Epithelial cell of prostate (primary cell): Measurements from ENCODE around the gene SMIM26.
"Not testable (repeated sequence)": the region's sequence is repeated elsewhere in the genome, so short reads cannot be mapped to it uniquely, and the experiment has no call there.

ENCODE experiments used
- DNase-seq: peaks from one replicate; pipeline ENCODE4 v3.0.0-alpha.2; 2011; ENCODE audit warnings: low read depth, low spot score
- H3K27ac ChIP-seq: fragments of 450-650 bp; 2 replicates; pipeline ENCODE4 v1.5.1; 2017; ENCODE audit warnings: mild to moderate bottlenecking

SMIM26 gene, protein sequence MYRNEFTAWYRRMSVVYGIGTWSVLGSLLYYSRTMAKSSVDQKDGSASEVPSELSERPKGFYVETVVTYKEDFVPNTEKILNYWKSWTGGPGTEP

DNA sequence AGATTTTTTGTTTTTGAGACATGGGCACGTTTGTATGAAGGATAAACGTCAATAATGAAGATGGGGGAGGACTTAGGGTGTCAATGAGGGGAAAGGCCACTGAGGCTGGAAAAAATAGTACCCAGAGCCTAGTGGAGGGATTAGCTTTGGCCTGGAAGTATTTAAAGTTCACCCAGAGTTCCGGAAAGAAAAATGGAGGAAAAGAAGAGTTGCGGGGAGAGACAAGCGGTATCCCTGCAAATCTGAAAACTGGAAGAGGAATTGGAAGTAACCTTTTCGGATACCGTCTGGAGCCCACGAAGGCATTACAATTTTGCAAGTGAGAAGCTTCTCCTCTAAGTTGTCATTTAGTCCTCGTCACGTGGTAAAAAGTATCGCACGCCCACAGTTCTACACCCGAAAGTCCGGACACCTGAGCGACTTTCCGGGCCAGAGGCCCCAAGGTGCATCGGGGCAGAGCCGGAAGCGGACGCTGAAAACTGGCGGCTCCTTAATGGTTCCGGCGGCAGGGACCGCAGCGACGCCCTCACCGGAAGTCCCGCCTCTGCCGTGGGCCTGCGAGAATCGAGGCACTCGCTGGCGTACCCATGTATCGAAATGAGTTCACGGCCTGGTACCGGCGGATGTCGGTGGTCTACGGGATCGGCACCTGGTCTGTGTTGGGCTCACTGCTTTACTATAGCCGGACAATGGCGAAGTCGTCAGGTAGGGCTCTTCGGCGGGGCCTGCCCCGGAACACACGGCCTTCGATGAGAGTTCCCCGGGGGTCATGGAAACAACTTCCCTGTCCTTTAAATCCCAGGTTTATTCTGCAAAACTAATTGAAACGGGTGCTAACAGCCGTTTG lies at the start of gene SMIM26:
TSS of gene SMIM26 (plus strand) at position 541 of the 847 bp plus-strand sequence. CDS start at position 588, 47 bp downstream.
- peak; percentile 61 for DNase-seq
- peak within 1 kb of the TSS; percentile 76 for H3K27ac ChIP-seq

DNA sequence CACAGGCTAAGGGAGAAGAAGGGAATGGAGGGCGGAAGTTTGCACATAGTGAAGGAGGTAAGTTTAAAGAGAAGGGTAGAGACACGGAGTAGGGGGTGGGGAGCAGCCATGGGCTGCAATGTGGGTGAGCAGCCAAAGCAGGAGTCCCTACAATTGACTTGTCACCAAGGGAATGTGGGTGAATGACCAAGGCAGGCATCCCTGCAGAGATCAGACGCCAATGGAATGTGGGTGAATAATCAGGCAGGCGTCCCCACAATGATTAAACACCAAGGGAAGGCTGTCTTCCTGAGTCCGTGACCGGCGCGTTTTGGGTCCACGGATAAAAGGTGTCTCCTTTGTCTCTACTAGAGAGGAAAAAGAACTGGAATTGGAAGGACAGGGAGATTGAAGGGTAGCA lies 45.2 kb upstream of the SMIM26 start:
- not testable (repeated sequence) for DNase-seq, H3K27ac ChIP-seq

DNA sequence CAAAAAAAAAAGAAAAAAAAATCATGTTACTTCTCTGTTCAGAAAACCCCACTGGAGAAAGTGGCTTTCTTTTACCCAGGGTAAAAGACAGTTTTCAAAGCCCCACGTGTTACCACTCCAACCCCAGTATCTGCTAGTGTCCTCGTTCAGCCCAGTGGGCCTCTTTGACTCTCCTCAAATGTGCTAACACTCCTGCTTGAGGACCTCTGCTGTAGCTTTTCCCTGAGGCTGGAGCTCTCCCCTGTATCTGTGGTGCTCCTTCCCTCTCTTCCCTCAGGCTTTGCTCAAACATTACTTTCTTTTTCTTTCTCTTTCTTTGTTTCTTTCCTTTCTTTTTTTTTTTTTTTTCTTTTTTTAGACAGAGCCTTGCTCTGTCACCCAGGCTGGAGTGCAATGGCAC lies 44.2 kb upstream of the SMIM26 start:
- no peak for DNase-seq
- H3K27ac ChIP-seq: peak overlapping the region; percentile 74

DNA sequence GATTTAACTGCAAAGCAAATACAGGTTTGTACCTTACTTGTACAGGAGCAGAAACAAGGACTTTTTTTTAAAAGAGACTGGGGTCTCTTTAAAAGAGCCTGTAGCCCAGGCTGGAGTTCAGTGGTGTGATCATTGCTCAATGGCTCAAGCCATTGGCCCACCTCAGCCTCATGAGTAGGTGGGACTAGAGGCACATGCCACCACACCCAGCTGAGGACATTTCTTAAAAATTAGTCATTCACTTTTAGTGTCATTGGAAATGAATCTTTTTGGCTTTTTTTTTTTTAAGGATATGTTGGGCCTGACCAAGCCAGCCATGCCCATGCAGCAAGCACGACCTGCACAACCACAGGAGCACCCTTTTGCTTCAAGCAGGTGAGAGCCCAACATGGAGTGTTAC lies 42.6 kb upstream of the SMIM26 start:
- DNase-seq: no peak
- peak overlapping the region; percentile 74 for H3K27ac ChIP-seq

DNA sequence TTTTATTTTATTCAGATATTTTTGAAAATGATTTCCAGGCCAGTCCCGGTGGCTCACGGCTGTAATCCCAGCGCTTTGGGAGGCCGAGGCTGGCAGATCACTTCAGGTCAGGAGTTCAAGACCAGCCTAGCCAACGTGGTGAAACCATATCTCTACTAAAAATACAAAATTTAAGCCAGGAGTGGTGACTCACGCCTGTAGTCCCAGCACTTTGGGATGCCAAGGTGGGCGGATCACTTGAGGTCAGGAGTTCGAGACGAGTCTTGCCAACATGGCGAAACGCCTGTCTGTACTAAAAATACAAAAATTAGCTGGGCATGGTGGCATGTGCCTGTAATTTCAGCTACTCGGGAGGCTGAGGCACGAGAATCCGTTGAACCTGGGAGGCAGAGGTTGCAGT lies 40.5 kb upstream of the SMIM26 start:
- DNase-seq: not testable (repeated sequence)
- peak overlapping the region; percentile 74 for H3K27ac ChIP-seq

DNA sequence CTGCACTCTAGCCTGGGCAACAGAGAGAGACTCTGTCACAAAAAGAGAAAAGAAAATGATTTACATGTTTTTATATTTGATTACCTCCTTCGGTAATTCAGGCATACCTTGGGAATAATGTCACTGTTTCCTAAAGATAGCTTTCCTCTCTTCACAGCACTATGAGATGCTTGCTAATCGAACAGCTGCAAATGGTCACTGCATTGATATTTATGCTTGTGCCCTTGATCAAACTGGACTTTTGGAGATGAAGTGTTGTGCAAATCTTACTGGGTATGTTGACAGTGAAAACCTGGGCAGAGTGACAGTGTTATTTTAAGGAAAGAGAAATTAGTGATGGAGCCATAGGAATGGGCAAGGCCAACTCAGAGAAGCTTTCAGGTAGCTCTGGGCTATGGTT lies 39.9 kb upstream of the SMIM26 start:
- H3K27ac ChIP-seq: peak overlapping the region; percentile 74
- DNase-seq: no peak

DNA sequence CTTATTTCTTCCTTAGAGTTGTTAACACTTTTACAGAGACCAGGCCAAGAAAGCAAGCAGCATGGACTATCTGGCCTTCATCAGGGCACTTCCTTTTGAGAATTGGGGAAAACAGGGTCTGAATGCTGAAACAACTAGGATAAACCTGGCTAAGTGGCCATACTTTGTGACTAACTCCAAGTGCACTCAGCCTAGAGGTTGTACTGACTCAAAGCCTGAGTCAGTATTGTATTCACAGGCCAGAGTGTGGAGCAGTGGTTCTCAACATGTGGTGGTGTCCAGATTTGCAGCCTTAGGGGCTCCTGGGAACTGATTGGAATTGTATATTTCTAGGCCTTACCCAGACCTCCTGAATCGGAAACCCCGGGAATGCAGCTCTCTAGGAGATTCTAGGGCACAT lies 39.4 kb upstream of the SMIM26 start:
- DNase-seq: no peak
- peak overlapping the region; percentile 74 for H3K27ac ChIP-seq

DNA sequence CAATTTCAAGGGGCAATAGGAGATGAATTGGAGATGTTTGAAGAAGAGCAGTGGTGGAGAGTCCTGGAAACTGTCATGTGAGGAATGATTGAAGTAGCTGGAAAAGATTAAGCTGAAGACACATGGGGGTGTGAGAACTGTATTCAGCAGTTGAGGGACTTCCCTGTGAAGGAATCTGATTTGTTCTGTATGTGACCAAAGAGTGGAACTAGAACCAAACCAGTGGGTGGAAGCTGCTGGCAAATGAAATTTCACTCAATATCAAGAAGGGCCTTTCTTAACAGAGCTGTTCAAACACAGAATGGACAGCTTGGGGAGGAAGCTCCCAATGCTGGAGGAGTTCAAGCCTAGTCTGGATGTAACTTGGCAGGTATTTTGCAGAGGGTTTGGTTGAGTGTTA lies 38.2 kb upstream of the SMIM26 start:
- DNase-seq: no peak
- no peak overlapping the region for H3K27ac ChIP-seq

DNA sequence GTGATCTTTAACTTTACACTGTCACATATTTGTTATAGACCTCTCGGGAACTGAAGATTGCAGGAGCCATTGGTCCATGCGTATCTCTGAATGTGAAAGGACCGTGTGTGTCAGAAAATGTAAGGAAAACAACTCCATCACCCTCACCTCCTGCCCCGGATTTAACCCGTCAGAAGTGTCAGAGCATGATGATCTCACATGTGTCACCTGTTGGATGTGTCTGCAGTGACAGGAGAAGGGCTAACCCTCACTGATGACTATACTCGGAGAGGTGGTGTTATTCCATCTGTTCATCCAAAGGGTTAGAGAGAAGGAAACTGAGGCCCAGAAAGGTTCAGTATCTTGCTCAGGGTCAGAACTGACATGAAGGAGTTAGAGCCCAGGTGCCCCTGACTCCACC lies 34.6 kb upstream of the SMIM26 start:
- no peak overlapping the region for H3K27ac ChIP-seq
- DNase-seq: no peak

DNA sequence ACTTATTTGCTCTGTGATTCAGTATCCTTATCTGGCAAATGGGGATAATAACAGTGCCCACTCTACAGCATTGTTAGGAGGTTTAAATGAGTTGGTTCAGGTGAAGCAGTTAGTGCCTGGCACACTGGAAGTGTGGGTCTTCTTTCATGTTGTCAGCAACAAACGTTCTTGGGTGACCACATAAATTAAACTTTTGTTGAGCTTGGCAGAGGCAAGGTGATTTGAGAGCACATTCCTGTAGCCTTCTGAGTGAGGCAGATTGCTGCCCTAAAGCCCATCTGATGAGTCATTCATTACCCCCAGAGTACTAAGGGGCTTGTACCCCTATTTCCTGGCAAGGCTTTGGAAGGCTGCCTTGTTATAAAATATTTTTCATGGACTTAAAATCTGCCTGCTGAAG lies 33.7 kb upstream of the SMIM26 start:
- no peak overlapping the region for H3K27ac ChIP-seq
- DNase-seq: no peak

DNA sequence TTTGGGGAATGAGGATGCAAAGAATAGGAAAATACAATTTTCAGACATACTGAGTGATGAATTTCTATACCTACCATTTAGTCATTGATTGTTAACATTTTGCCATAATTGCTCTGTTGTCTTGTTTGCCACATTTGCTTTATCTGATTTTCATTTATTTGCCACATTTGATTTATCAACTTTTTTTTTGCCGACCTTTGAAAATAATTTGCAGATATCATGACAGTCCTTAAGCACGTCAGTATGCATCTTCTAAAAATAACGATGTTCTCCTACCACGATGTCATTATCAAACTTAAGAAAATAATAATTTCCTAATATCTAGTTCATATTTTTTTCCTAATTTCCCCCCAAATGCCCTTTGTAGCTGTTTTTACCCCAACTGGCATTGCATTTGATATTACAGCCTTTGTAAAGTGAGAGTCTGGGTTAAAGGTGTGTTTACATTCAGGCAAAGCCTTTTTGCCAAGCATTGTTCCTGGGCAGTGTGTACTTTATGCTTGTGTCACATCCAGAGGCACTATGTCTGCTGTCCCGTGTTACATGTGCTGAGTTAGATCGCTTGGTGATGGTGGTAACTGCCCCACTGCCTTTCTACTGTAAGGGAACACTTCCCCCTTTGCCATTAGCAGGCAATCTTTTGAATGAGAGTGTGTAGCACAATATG lies 33.1 kb upstream of the SMIM26 start:
- no peak overlapping the region for H3K27ac ChIP-seq
- DNase-seq: no peak

DNA sequence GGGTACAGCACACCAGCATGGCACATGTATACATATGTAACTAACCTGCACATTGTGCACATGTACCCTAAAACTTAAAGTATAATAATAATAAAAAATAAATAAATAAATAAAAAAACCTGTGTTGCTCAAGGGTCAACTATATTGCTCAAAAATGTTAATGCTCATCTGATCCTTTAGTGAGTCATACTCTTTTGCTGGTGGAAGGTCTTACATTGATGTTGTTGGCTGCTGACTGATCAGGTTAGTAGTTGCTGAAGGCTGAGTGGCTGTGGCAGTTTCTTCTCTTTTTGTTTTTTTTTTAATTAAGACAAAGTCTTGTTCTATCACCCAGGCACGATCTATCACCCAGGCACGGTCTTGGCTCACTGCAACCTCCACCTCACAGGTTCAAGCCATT lies 29.6 kb upstream of the SMIM26 start:
- DNase-seq: no peak
- H3K27ac ChIP-seq: peak overlapping the region; percentile 19

DNA sequence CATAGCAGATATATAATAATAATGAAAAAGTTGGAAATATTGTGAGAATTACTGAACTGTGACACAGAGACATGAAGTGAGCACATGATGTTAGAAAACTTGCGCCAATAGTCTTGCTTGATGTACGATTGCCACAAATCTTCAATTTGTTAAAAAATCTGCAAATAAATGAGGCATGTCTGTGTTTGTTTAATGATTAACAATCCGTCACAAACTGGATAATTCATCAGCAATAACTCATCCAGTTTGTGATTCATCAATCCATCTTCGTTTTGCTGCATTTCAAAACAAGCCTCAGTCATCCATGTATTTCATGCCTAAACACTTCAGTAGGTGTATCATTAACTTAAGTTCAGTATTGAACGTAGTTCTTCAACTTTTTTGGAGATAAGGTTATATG lies 25.5 kb upstream of the SMIM26 start:
- peak overlapping the region; percentile 62 for H3K27ac ChIP-seq
- DNase-seq: peak; percentile 66

DNA sequence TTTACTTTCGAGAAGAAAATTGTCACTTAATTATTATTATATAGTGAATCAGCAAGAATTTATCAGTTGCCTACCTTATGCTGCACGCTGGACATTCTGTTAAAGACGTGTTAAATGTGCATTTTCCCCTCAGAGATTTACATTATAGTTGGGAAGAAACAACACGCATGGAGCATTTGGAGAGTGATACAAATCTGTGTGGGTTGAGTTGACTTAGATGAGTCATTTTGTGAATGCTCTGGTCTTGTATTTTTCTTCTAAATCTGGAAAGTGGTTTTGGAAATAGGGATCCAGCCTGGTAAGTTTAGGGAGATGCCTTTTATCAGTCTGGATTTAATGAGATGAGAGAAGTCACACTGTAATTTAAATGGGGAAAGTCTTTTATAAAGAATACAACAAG lies 24.0 kb upstream of the SMIM26 start:
- no peak for DNase-seq
- H3K27ac ChIP-seq: no peak overlapping the region

DNA sequence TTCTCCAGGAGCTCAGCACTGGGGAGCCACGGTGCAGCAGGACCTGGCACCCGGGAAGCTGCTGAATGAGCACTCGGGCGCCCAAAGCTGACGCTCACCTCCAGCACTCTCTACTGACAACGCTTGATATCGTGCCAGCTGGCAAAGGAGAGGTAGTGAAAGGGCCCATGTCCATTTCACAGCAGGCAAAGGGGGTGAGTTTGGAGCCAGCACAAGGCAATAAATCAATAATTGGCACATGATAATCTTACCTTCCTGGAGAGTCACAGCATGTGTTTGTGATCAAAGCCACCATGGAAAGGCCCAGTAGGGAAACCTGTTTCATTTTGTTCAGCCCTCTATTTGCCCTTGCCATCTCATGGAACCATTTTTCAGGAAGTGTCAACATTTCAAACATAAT lies 23.3 kb upstream of the SMIM26 start:
- DNase-seq: no peak
- H3K27ac ChIP-seq: no peak overlapping the region

DNA sequence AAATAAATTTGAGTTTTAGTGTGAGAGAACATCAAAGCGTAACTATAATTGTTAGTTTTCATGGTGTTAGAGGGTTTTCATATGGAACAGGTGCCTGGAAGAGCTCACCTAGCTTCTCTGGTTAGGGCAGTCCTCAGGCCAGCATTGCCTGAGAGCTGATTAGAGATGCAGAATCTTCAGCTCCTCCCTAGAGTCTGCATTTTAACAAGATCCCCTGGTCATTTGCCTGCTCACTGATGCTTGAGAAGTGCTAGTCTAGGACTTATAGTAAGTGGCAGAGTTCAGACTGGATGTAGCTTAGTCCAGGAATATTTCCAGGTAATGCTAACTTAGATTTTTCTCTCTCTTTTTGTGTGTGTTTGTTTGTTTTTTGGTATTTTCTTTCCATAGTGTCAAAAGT lies 21.7 kb upstream of the SMIM26 start:
- H3K27ac ChIP-seq: no peak overlapping the region
- DNase-seq: no peak

DNA sequence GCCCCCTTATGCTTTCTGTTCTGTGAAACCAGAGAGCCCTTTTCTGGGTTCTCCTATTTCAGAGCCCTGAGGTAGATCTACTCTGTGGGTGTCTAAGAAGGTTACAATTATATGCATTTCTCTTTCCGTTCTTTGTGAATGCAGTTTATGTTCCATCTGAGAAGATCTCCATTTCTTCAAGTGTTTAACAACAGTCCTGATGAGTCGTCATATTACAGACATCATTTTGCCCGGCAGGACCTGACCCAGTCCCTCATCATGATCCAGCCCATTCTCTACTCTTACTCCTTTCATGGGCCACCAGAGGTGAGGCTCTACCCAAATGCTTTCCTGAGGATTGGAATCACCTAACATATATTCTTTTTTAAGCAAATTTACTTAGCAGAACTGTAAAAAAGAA lies 18.8 kb upstream of the SMIM26 start:
- no peak overlapping the region for H3K27ac ChIP-seq
- no peak for DNase-seq

DNA sequence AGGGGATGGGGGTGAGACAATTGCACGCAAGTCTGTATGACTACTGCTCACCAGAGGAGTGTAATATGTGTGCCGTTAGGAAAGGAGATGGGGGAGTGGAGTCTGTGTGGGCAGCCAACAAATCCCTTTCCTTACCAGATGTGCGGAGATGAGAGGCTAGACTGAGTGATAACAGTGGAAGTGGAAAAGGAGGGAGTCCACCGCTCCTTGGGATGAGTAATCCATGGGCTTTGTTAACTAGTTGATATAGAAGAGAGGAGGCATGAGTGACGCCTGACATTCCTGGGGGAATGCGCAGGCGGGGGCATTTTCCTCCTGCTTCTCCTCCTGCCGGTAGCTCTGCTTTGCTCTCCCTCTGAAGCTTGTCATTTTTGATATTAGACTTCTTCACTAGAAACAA lies 13.5 kb upstream of the SMIM26 start:
- no peak for DNase-seq
- H3K27ac ChIP-seq: no peak overlapping the region

DNA sequence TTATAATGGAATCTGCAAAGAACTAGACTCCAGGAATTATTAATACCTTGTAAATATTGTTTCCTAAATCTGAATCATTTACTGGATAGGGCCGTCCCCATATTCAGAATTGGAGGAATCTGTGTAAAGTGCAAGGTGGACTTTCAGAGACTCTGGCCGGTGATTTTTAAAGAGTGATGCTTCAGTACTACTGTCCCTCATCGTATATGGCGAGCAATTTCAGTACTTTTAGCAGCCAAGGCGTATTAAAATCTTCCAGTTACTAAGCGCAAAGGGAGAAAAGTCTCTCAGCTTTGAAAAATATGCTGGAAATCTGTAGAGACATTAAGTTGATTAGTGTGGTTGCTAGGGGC lies 483 bp downstream of the SMIM26 start:
- no peak for DNase-seq
- H3K27ac ChIP-seq: peak overlapping the region; percentile 76

DNA sequence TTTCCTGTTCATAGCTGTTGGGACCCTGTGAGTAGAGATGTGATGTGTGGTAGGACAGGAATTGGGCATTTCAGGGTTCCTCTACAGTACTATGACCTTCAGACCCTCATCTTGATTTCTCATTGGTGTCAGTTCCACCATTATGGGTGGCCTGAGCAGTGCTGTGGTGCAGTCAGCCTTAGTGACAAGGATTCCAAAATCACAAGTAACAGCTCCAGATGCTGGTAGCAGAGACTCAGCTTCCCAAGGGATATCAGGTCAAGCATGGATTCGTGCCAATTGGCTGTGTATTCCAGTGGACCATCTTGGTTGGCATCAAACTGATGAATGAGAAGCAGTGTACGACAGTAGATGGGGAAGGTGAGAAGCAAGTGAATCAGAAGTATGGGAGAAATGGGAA lies 3.8 kb downstream of the SMIM26 start:
- DNase-seq: no peak
- no peak overlapping the region for H3K27ac ChIP-seq

DNA sequence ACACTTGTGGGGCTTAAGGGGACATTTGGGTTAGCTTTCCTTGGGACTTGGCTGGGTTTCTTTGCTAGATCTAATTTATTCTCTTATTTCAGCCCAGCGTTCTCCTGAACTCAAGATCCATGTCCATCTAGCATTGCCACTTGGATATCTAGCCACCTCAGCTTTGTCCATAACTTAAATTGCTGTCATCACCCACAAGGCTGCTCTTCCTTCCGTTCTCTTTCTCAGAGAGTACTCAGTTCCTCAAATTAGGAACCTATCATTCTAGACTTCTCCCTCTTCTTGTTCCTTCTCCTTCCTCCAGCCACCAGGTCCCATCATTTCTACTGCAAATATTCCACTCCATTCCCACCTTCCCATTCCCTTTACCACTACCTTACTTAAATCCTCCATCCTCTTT lies 4.3 kb downstream of the SMIM26 start:
- H3K27ac ChIP-seq: no peak overlapping the region
- no peak for DNase-seq

DNA sequence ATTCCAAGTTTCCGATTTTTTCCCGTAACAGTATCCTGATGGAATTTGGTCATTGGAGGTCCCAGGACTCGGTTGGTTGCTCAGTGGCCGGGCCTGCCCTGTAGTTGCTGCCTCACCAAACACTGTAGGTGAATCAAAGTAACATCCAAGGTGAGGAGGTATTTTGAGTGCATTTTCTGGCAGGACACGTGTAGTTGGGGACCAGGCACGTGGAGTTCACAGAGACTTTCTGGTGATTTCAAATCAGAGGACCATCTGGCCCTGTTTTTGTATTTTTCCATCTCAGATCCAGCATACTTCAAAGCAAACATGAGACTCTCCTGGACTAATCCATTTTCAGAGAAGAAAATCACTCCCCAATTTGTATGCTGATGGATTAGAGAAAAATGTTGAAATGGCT lies 10.7 kb downstream of the SMIM26 start:
- DNase-seq: no peak
- no peak overlapping the region for H3K27ac ChIP-seq
